HUES64 (cell line): ENCODE measurements around the gene STAU1.
"Not testable (repeated sequence)": the region's sequence is repeated elsewhere in the genome, so short reads cannot be mapped to it uniquely, and the experiment has no call there.

Experiments
- H3K27ac ChIP-seq: 2 replicates; pipeline ENCODE4 v1.7.0; 2013; ENCODE audit warnings: low read depth, low read length, inconsistent platforms
- H3K27me3 ChIP-seq: 2 replicates; pipeline ENCODE4 v1.6.1; 2013; ENCODE audit warnings: mild to moderate bottlenecking, low read length; ENCODE audit not compliant: insufficient read depth
- H3K36me3 ChIP-seq: 2 replicates; pipeline ENCODE4 v1.6.1; 2013; ENCODE audit warnings: mild to moderate bottlenecking, low read length; ENCODE audit not compliant: insufficient read depth
- H3K4me1 ChIP-seq: 2 replicates; pipeline ENCODE4 v1.6.1; 2013; ENCODE audit warnings: mild to moderate bottlenecking, low read length, moderate library complexity; ENCODE audit not compliant: insufficient read depth
- H3K4me3 ChIP-seq: 2 replicates; pipeline ENCODE4 v1.5.1; 2013; ENCODE audit warnings: mild to moderate bottlenecking, low read length, moderate library complexity
- H3K9ac ChIP-seq: 2 replicates; pipeline ENCODE4 v1.6.1; 2013; ENCODE audit warnings: mild to moderate bottlenecking, low read depth, low read length
- H3K9me3 ChIP-seq: 2 replicates; pipeline ENCODE4 v1.6.1; 2013; ENCODE audit warnings: low read depth, low read length; ENCODE audit not compliant: insufficient read depth
- WGBS: fragments of 150-250, 120-280 bp; methylation state at CpG from one replicate; pipeline ENCODE4 v1.1.7; 2013; ENCODE audit warnings: missing lambda C conversion rate; 5-methylcytosine and 5-hydroxymethylcytosine counted together

STAU1 gene

GRCh38 chr20:49179368-49180277 is 8.5 kb downstream of the STAU1 start:
- no peaks in the 10 kb centered on the region for H3K27me3 ChIP-seq
- peaks cover 16% of the 10 kb centered on the region for H3K4me1 ChIP-seq
- H3K36me3 ChIP-seq, result peaks cover 10% of the 10 kb centered on the region
- no peak overlapping the region for H3K4me3 ChIP-seq
- H3K9me3 ChIP-seq, result no peaks in the 10 kb centered on the region
- 100% methylated on average over 1 of the region's 1 CpG for WGBS
- H3K9ac ChIP-seq, result 0 out of 2 replicates have a peak overlapping the region, but pooled peaks have one; percentile 24
- 0 out of 2 replicates have a peak overlapping the region, but pooled peaks have one; percentile 2 for H3K27ac ChIP-seq

GRCh38 chr20:49174183-49174582 is 14.0 kb downstream of the STAU1 start:
- Histone ChIP-seq H3K27ac (no peak overlapping the region), H3K36me3 (peaks cover 38% of the 10 kb centered on the region), H3K9me3 (no peaks in the 10 kb centered on the region), H3K4me1 (0 out of 2 replicates have a peak, but pooled peaks cover 1% of the 10 kb centered on the region), H3K27me3 (no peaks in the 10 kb centered on the region), H3K9ac (no peak overlapping the region), H3K4me3 (no peak overlapping the region)
- WGBS, result 93% methylated on average over 6 of the region's 6 CpGs

GRCh38 chr20:49172413-49172812 is 15.7 kb downstream of the STAU1 start:
- no peak overlapping the region for H3K9ac ChIP-seq
- H3K27me3 ChIP-seq, result no peaks in the 10 kb centered on the region
- H3K4me3 ChIP-seq, result no peak overlapping the region
- WGBS, result 90% methylated on average over 1 of the region's 1 CpG
- peaks cover 32% of the 10 kb centered on the region for H3K36me3 ChIP-seq
- no peaks in the 10 kb centered on the region for H3K9me3 ChIP-seq
- peaks cover 5% of the 10 kb centered on the region; the same call in 1 of the 2 replicates for H3K4me1 ChIP-seq
- no peak overlapping the region for H3K27ac ChIP-seq

- Histone ChIP-seq H3K4me3 (no peak overlapping the region), H3K9ac (no peak overlapping the region), H3K27me3 (no peaks in the 10 kb centered on the region), H3K27ac (no peak overlapping the region), H3K9me3 (no peaks in the 10 kb centered on the region), H3K36me3 (peaks cover 32% of the 10 kb centered on the region), H3K4me1 (peaks cover 5% of the 10 kb centered on the region; the same call in 1 of the 2 replicates)
Measured at GRCh38 chr20:49171909-49172308, 16.2 kb downstream of the STAU1 start.

GRCh38 chr20:49170714-49171113 is 17.4 kb downstream of the STAU1 start:
- H3K9ac ChIP-seq, result no peak overlapping the region
- H3K4me1 ChIP-seq, result peaks cover 5% of the 10 kb centered on the region; the same call in 1 of the 2 replicates
- H3K36me3 ChIP-seq, result peaks cover 36% of the 10 kb centered on the region

GRCh38 chr20:49169547-49169946 is 18.6 kb downstream of the STAU1 start:
- 86% methylated on average over 2 of the region's 2 CpGs for WGBS
- Histone ChIP-seq H3K27me3 (no peaks in the 10 kb centered on the region), H3K9ac (no peak overlapping the region), H3K4me1 (peaks cover 5% of the 10 kb centered on the region; the same call in 1 of the 2 replicates), H3K36me3 (peaks cover 45% of the 10 kb centered on the region), H3K4me3 (no peak overlapping the region), H3K27ac (no peak overlapping the region), H3K9me3 (no peaks in the 10 kb centered on the region)

More at GRCh38 chr20:49170714-49171113, 17.4 kb downstream of the STAU1 start:
- Histone ChIP-seq H3K9me3 (no peaks in the 10 kb centered on the region), H3K27ac (no peak overlapping the region), H3K27me3 (no peaks in the 10 kb centered on the region), H3K4me3 (no peak overlapping the region)
- WGBS, result 97% methylated on average over 2 of the region's 2 CpGs

GRCh38 chr20:49168864-49169263 is 19.3 kb downstream of the STAU1 start:
- H3K4me3 ChIP-seq, H3K27ac ChIP-seq, H3K27me3 ChIP-seq, H3K9me3 ChIP-seq, H3K9ac ChIP-seq, H3K4me1 ChIP-seq: not testable (repeated sequence)
- WGBS, result 94% methylated on average over 10 of the region's 10 CpGs
- H3K36me3 ChIP-seq, result peaks cover 47% of the 10 kb centered on the region

GRCh38 chr20:49167811-49168507 is 20.2 kb downstream of the STAU1 start:
- WGBS, result 94% methylated on average over 5 of the region's 5 CpGs
- H3K9ac ChIP-seq, result no peak overlapping the region

GRCh38 chr20:49166534-49167449 is 21.3 kb downstream of the STAU1 start:
- peaks cover 5% of the 10 kb centered on the region; the same call in 1 of the 2 replicates for H3K4me1 ChIP-seq
- WGBS, result 100% methylated on average over 1 of the region's 1 CpG
- no peak overlapping the region for H3K4me3 ChIP-seq
- no peaks in the 10 kb centered on the region for H3K27me3 ChIP-seq
- H3K36me3 ChIP-seq, result peaks cover 33% of the 10 kb centered on the region
- no peak overlapping the region for H3K9ac ChIP-seq
- H3K27ac ChIP-seq, result no peak overlapping the region
- H3K9me3 ChIP-seq, result no peaks in the 10 kb centered on the region

More at GRCh38 chr20:49167811-49168507, 20.2 kb downstream of the STAU1 start:
- H3K27ac ChIP-seq, result no peak overlapping the region
- no peaks in the 10 kb centered on the region for H3K9me3 ChIP-seq
- H3K27me3 ChIP-seq, result no peaks in the 10 kb centered on the region
- peaks cover 5% of the 10 kb centered on the region; the same call in 1 of the 2 replicates for H3K4me1 ChIP-seq
- H3K4me3 ChIP-seq, result no peak overlapping the region
- H3K36me3 ChIP-seq, result peaks cover 39% of the 10 kb centered on the region

GRCh38 chr20:49165611-49166010 is 22.5 kb downstream of the STAU1 start:
- WGBS, result 97% methylated on average over 3 of the region's 5 CpGs
- H3K9ac ChIP-seq, result no peak overlapping the region
- H3K4me3 ChIP-seq, result no peak overlapping the region
- no peaks in the 10 kb centered on the region for H3K9me3 ChIP-seq
- H3K27me3 ChIP-seq, result no peaks in the 10 kb centered on the region
- H3K27ac ChIP-seq, result no peak overlapping the region
- peaks cover 5% of the 10 kb centered on the region; the same call in 1 of the 2 replicates for H3K4me1 ChIP-seq
- H3K36me3 ChIP-seq, result peaks cover 31% of the 10 kb centered on the region
